ENCODE measurements around the gene MED9. TPM values are rescaled to one million over a fixed set of nuclear protein-coding genes. Genes with fewer than 3 reads are reported as not detected.
A peak's percentile ranks its signal among the peaks of the same experiment; 100 is the strongest.

MED9 gene
- total and polyA plus RNA-seq, 4 donors = 6.6 to 11.1 (median 7.8) TPM

DNA sequence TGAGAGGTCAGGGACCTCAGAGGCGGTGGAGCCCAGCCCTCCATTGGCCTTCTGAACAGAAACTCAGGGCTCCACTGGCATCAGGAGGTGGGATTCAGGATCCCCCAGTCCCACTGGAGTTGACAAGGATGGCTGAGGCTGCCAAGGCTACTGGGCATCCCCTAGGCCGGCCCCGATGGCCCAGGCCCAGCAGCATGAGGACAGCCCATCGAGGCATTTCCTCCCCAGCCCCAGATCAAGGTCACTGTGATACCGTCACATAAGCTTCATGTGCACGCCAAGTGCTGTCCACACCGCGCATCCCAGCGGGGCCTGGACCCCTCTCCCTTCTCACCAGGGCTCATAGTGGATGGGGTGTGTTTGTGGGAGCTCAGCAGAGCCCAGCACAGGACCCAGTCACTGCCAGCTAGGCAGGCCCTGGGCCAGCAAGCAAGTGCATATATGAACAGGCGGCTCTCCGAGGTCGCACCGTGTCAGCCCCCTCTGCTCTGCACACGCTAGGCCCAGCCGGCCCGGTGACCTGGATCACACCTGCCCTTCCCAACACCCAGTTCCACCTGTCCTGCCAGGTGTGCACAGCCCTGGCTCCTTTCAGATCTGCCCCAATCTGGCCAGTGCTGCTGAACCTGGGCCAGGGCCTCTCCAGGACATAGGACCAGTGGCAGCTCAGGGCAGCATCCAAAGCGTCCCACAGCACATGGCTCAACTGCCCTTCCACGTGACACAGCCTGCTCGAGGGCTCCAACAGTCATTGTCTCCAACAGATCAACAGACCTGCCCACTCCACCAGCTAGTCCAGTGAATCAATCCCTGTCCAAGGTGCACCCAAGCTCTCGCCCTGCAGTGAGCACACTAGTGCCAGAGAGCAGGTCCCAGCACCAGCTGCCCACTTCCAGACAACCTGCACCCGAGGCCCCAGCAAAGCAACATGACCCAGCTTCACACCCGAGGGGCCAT is 52.2 kb downstream of the MED9 start:
- no peaks in the 10 kb centered on the region for H3K4me1 ChIP-seq (ENCODE audit: control insufficient read depth in 1 of 2, insufficient read depth in 2 of 2, low read length in 2 of 2)
- ATAC-seq (ENCODE audit: low FRiP score) = no peak
- WGBS, 2 donors = 92 to 94% methylated on average over 22 of the region's 22 CpGs

DNA sequence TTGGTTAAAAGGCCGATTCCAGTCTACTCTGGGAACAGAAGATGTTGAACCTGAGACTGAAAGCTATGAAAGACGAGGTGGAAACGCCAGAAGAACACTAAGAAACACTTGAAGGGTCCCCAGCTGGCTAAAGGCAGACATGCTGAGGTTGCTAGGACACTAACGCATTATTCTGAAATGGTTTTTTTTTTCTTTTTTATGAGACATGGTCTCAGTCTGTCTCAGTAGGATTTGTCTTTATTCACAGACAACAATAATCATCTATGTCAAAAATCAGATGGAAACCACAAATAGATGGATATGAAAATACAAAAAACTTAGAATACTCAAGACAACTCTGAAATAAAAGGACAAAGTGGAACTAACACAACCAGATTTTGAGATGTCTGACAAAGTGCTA is 54.4 kb downstream of the MED9 start:
- Histone ChIP-seq H3K9me3 (ENCODE audit: control insufficient read depth, low read length) (no peaks in the 10 kb centered on the region), H3K27ac (ENCODE audit: low read depth in 1 of 2, low read length in 2 of 2) (no peak overlapping the region), H3K4me3 (ENCODE audit: low read length in 2 of 2) (no peak overlapping the region), H3K27me3 (ENCODE audit: control insufficient read depth in 1 of 2, insufficient read depth in 2 of 2, low read length in 1 of 2) (no peaks in the 10 kb centered on the region), H3K4me1 (ENCODE audit: control insufficient read depth in 1 of 2, insufficient read depth in 2 of 2, low read length in 2 of 2) (no peaks in the 10 kb centered on the region), H3K36me3 (ENCODE audit: control insufficient read depth in 1 of 2, insufficient read depth in 2 of 2, low read length in 1 of 2) (no peaks in the 10 kb centered on the region)
- no peak for ATAC-seq (ENCODE audit: low FRiP score)
- intact Hi-C loops (cut with DNase I) = no loop called here
- no peak for DNase-seq
- 95 to 97% methylated on average over 4 of the region's 4 CpGs for WGBS, 2 donors

More for the DNA sequence above, 52.2 kb downstream of the MED9 start:
- no peaks in the 10 kb centered on the region for H3K27me3 ChIP-seq (ENCODE audit: control insufficient read depth in 1 of 2, insufficient read depth in 2 of 2, low read length in 1 of 2)
- DNase-seq = no peak
- no peak overlapping the region for H3K27ac ChIP-seq (ENCODE audit: low read depth in 1 of 2, low read length in 2 of 2)
- no peak overlapping the region for H3K4me3 ChIP-seq (ENCODE audit: low read length in 2 of 2)
- H3K36me3 ChIP-seq (ENCODE audit: control insufficient read depth in 1 of 2, insufficient read depth in 2 of 2, low read length in 1 of 2) = no peaks in the 10 kb centered on the region
- H3K9me3 ChIP-seq (ENCODE audit: control insufficient read depth, low read length) = no peaks in the 10 kb centered on the region
- intact Hi-C loops (cut with DNase I) = no loop called here

DNA sequence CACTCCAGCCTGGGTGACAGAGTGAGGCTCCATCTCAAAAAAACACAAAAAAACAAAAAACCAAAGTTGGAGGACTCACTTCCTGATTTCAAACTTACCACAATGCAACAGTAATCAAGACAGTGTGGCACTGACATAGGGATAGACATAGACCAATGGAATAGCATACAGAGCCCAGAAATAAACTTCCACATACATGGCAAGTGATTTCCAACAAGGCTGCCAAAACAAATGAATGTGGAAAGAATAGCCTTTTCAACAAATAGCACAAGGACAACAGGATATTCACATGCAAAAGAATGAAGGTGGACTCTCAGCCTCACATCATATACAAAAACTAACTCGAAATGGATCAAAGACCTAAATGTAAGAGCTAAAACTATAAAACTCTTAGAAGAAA is 56.2 kb downstream of the MED9 start:
- DNase-seq (no peak), ATAC-seq (ENCODE audit: low FRiP score) (no peak)
- H3K4me1 ChIP-seq (ENCODE audit: control insufficient read depth in 1 of 2, insufficient read depth in 2 of 2, low read length in 2 of 2) = no peaks in the 10 kb centered on the region
- intact Hi-C loops (cut with DNase I) = no loop called here
- 84 to 88% methylated on average over 1 of the region's 1 CpG for WGBS, 2 donors
- no peaks in the 10 kb centered on the region for H3K9me3 ChIP-seq (ENCODE audit: control insufficient read depth, low read length)
- H3K4me3 ChIP-seq (ENCODE audit: low read length in 2 of 2) = no peak overlapping the region
- no peaks in the 10 kb centered on the region for H3K36me3 ChIP-seq (ENCODE audit: control insufficient read depth in 1 of 2, insufficient read depth in 2 of 2, low read length in 1 of 2)
- H3K27me3 ChIP-seq (ENCODE audit: control insufficient read depth in 1 of 2, insufficient read depth in 2 of 2, low read length in 1 of 2) = no peaks in the 10 kb centered on the region
- H3K27ac ChIP-seq (ENCODE audit: low read depth in 1 of 2, low read length in 2 of 2) = no peak overlapping the region

DNA sequence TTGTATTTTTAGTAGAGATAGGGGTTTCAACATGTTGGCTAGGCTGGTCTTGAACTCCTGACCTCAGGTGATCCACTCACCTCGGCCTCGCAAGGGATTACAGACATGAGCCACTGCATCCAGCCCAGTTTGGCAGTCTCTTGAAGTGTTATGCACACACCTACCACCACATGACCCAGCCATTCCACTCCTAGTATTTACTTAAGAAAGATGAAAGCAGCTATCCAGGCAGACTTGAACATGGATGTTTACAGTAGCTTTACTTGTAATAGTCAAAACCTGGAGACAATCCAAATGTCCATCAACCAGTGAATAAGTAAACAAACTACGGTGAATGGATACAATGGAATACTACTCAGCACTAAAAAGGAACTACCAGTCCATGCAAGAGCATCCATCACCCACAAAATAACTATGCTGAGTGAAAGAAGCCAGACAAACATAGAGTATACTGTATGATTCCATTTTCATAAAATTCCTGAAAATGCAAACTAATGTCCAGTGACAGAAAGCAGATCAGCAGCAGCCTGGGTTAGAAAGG is 57.2 kb downstream of the MED9 start:
- intact Hi-C loops (cut with DNase I) = no loop called here
- WGBS, 2 donors = 92 to 95% methylated on average over 3 of the region's 3 CpGs
- no peaks in the 10 kb centered on the region for H3K4me1 ChIP-seq (ENCODE audit: control insufficient read depth in 1 of 2, insufficient read depth in 2 of 2, low read length in 2 of 2)
- ATAC-seq (ENCODE audit: low FRiP score) (no peak), DNase-seq (no peak)
- no peak overlapping the region for H3K27ac ChIP-seq (ENCODE audit: low read depth in 1 of 2, low read length in 2 of 2)
- no peaks in the 10 kb centered on the region for H3K27me3 ChIP-seq (ENCODE audit: control insufficient read depth in 1 of 2, insufficient read depth in 2 of 2, low read length in 1 of 2)
- no peaks in the 10 kb centered on the region for H3K36me3 ChIP-seq (ENCODE audit: control insufficient read depth in 1 of 2, insufficient read depth in 2 of 2, low read length in 1 of 2)
- H3K9me3 ChIP-seq (ENCODE audit: control insufficient read depth, low read length) = no peaks in the 10 kb centered on the region
- no peak overlapping the region for H3K4me3 ChIP-seq (ENCODE audit: low read length in 2 of 2)

DNA sequence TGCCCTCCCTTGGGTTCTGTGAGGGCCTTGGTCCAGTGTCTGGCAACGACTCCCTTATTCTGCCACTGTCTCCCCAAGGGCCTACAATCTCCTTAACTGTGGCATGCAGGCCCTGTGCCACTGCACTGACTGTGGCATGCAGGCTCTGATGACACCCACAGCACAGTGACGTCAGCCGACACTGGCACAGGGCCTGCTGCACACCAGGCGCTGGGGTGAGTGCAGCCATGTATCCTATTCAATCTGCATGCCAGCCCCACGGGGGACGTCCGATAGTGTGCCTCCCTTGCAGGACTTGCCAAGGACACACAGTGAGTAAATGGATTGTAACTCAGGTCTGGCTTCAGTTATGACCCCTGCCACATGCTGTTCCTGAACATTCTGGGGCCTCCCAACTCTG is 59.2 kb downstream of the MED9 start:
- no peaks in the 10 kb centered on the region for H3K27me3 ChIP-seq (ENCODE audit: control insufficient read depth in 1 of 2, insufficient read depth in 2 of 2, low read length in 1 of 2)
- no peaks in the 10 kb centered on the region for H3K4me1 ChIP-seq (ENCODE audit: control insufficient read depth in 1 of 2, insufficient read depth in 2 of 2, low read length in 2 of 2)
- no peaks in the 10 kb centered on the region for H3K36me3 ChIP-seq (ENCODE audit: control insufficient read depth in 1 of 2, insufficient read depth in 2 of 2, low read length in 1 of 2)
- intact Hi-C loops (cut with DNase I) = no loop called here
- ATAC-seq (ENCODE audit: low FRiP score) = peak; percentile 62
- no peaks in the 10 kb centered on the region for H3K9me3 ChIP-seq (ENCODE audit: control insufficient read depth, low read length)
- no peak overlapping the region for H3K4me3 ChIP-seq (ENCODE audit: low read length in 2 of 2)
- H3K27ac ChIP-seq (ENCODE audit: low read depth in 1 of 2, low read length in 2 of 2) = no peak overlapping the region
- 20 to 27% methylated on average over 7 of the region's 7 CpGs for WGBS, 2 donors
- DNase-seq = peak; percentile 82 to 92

DNA sequence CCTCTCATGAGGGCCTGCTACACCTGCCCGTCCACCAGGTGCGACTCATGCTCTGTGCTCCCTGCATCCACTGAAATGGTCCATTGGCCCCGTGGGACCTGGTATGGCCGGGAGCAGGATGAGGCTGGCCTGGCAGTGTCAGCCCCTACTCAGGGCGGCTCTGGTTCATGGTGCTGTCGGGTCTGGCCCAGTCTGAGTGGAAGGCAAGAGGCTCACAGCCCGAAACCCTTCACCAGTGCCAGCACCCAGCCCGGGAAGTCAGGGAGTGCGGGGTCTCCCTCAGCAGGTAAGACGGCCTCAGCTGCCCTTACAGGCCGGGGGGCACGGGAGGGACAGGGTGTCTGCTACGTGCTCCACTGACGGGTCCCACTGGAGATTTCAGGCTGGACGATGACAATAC is 59.9 kb downstream of the MED9 start:
- intact Hi-C loops (cut with DNase I) = no loop called here
- no peaks in the 10 kb centered on the region for H3K9me3 ChIP-seq (ENCODE audit: control insufficient read depth, low read length)
- H3K27ac ChIP-seq (ENCODE audit: low read depth in 1 of 2, low read length in 2 of 2) = peak overlapping the region in 1 of 2 donors; percentile 9
- no peaks in the 10 kb centered on the region for H3K36me3 ChIP-seq (ENCODE audit: control insufficient read depth in 1 of 2, insufficient read depth in 2 of 2, low read length in 1 of 2)
- ATAC-seq (ENCODE audit: low FRiP score) (peak; percentile 7), DNase-seq (no peak)
- no peaks in the 10 kb centered on the region for H3K27me3 ChIP-seq (ENCODE audit: control insufficient read depth in 1 of 2, insufficient read depth in 2 of 2, low read length in 1 of 2)
- H3K4me3 ChIP-seq (ENCODE audit: low read length in 2 of 2) = no peak overlapping the region
- no peaks in the 10 kb centered on the region for H3K4me1 ChIP-seq (ENCODE audit: control insufficient read depth in 1 of 2, insufficient read depth in 2 of 2, low read length in 2 of 2)
- WGBS, 2 donors = 95% methylated on average over 15 of the region's 15 CpGs

DNA sequence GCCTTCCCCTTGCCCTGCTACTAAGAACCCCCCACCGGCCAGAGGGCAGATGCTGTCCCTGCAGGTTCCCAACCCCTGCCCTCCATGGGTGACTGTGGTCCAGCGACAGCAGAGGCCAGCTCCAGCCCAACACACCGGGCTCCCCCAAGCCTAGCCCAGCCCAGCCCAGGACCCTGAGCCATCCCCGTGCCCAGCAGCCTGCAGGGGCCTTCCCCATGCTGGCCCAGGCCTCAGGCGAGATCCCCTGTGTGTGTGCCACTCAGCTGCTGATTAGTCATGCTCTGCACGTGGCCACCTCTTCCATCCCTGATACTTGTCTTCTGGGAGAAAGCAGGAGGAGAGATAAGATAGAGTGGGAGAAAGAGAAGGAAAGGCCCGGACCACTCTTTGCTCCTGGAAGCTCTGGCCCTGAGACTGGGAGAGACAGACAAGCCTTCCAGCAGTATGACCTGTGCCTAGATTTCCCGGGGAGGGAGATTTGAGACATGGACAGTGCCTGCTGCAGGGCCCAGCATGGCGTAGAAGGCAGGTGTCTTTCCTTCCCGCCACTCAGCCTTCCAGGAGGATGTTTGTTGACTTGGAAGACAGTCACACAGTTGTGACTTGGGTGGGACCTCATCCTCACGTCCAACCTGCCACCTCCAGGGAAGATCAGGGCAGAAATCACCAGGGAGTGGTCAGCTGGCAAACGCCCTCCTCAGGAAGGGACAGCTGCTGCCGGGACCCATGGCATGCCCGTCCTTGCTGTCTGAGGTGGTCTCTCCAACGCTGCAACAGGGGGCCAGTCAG is 60.7 kb downstream of the MED9 start:
- Histone ChIP-seq H3K36me3 (ENCODE audit: control insufficient read depth in 1 of 2, insufficient read depth in 2 of 2, low read length in 1 of 2) (no peaks in the 10 kb centered on the region), H3K27me3 (ENCODE audit: control insufficient read depth in 1 of 2, insufficient read depth in 2 of 2, low read length in 1 of 2) (no peaks in the 10 kb centered on the region), H3K4me1 (ENCODE audit: control insufficient read depth in 1 of 2, insufficient read depth in 2 of 2, low read length in 2 of 2) (no peaks in the 10 kb centered on the region), H3K9me3 (ENCODE audit: control insufficient read depth, low read length) (no peaks in the 10 kb centered on the region), H3K27ac (ENCODE audit: low read depth in 1 of 2, low read length in 2 of 2) (no peak overlapping the region), H3K4me3 (ENCODE audit: low read length in 2 of 2) (no peak overlapping the region)
- intact Hi-C loops (cut with DNase I) = no loop called here
- DNase-seq (no peak), ATAC-seq (ENCODE audit: low FRiP score) (no peak)
- WGBS, 2 donors = 91 to 92% methylated on average over 15 of the region's 15 CpGs

DNA sequence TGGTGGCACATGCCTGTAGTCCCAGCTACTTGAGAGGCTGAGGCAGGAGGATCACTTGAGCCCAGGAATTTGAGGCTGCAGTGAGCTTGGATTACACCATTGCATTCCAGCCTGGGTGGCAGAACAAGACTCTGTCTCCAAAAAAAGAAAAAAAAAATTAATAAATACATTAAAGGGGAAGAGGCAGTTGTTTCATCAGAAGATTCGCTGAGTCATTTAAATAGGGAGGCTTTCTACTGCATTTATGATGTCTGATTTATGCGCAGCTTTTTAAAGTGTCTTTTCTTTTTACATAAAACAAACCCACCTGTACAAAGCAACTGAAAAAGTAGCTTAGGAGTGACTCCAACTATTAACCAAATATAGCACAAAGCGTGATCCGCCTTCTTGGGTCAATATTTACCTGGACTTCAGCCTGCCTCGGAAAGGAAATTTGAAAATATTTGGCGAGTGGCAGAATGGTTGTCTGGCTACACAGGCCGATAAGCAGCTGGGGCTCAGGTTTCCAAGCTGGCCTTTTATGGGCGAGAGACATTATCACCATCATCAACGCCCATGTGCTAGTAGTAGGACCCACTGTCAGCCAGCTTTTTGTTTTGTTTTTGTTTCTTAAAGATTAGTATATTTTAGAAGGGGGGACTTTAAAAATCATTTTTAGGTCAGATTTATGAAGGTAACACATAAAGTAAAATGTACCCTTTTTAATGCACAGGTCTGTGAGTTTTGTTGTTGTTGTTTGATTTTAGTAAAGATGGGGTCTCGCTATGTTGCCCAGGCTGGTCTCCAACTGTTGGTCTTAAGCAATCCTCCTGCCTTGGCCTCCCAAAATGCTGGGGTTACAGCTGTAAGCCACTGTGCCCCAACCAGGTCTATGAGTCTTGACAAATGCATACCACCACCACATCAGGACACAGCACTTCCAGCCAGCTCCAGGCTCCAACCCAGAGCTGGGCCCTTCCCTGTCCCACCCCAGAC is 61.9 kb downstream of the MED9 start:
- no peaks in the 10 kb centered on the region for H3K4me1 ChIP-seq (ENCODE audit: control insufficient read depth in 1 of 2, insufficient read depth in 2 of 2, low read length in 2 of 2)
- H3K27ac ChIP-seq (ENCODE audit: low read depth in 1 of 2, low read length in 2 of 2) = no peak overlapping the region
- H3K9me3 ChIP-seq (ENCODE audit: control insufficient read depth, low read length) = no peaks in the 10 kb centered on the region
- H3K4me3 ChIP-seq (ENCODE audit: low read length in 2 of 2) = no peak overlapping the region
- DNase-seq (no peak), ATAC-seq (ENCODE audit: low FRiP score) (no peak)
- 21 to 27% methylated on average over 10 of the region's 10 CpGs for WGBS, 2 donors
- no peaks in the 10 kb centered on the region for H3K27me3 ChIP-seq (ENCODE audit: control insufficient read depth in 1 of 2, insufficient read depth in 2 of 2, low read length in 1 of 2)
- intact Hi-C loops (cut with DNase I) = no loop called here
- H3K36me3 ChIP-seq (ENCODE audit: control insufficient read depth in 1 of 2, insufficient read depth in 2 of 2, low read length in 1 of 2) = no peaks in the 10 kb centered on the region
